ENCODE measurements around the gene MALSU1.

The MALSU1 gene

DNA sequence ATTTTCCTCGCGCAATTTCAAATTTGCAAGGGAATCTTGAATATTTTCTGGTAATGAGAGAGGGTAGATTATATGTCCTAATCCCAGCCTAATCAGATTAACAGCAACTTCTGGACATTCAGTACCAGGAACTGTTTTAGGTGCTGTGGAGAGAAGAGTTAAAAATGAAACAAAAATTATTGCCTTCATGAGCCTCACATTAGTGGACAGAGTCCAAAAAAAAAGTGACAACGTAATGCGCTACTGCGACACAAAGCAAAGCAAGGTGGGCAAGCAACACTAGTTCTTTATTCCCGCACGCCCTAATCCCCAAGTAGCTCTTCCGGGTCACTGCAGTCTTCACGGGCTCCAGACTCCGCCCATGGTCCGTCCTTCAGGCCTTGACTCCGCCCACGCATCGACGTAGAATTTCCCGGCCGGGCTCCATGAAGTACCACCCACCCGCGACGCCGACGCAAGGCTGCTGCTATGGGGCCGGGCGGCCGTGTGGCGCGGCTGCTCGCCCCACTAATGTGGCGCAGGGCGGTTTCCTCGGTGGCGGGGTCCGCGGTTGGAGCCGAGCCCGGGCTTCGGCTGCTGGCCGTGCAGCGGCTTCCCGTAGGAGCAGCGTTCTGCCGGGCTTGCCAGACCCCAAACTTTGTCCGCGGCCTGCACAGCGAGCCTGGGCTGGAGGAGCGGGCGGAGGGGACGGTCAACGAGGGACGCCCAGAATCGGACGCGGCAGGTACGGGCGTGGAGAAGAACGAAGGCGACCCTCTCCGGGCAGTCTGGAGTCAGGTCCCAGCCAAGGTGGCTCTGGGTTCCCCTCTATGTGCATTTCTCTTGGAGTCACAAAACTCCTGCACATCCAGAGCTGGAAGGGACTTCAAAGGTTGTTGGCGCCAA, at the start of gene MALSU1:
MALSU1 (plus strand) TSS at position 455 of the 885 bp plus-strand sequence; CDS start at position 469, 14 bp downstream.
- peak within 1 kb of the TSS; percentile 95 for H3K27ac ChIP-seq
- H3K9ac ChIP-seq (ENCODE audit: insufficient read length), result peak within 1 kb of the TSS; percentile 90

DNA sequence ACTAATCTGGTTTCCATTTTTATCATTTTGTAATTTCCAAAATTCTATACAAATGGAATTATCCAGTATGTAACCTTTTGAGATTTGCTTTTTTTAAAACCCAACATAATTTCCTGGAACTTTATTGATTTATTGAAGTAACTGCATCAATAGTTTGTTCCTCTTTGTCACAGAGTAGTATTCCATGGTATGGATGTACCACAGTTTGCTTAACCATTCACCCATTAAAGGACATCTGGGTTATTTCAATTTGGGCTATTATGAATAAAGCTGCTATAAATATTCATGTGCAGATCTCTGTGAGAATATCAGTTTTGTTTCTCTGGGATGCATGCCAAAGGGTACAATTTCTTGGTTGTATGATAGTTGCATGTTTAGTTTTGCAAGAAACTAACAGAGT, 49.7 kb upstream of the MALSU1 start:
- Histone ChIP-seq H3K27ac (no peak overlapping the region), H3K4me3 (no peak overlapping the region), H3K9ac (ENCODE audit: insufficient read length) (no peak overlapping the region), H3K36me3 (ENCODE audit: insufficient read depth, low read length) (no peaks in the 10 kb centered on the region), H3K9me3 (ENCODE audit: low read depth, low read length) (no peaks in the 10 kb centered on the region)
- TF ChIP-seq POLR2AphosphoS5 (IDR thresholded peaks at IDR 0.05; ENCODE audit: borderline replicate concordance, low read depth, low read length), result no peak
- TF ChIP-seq EZH2 (IDR thresholded peaks at IDR 0.05), result no peak
- TF ChIP-seq FOXP2 (optimal IDR thresholded peaks at IDR 0.05; ENCODE audit: control extremely low read depth, extremely low read length, insufficient read depth), result no peak
- no peak for DNase-seq (ENCODE audit: low read depth, low spot score)

More for the DNA sequence above, at the start of gene MALSU1:
- TF ChIP-seq FOXP2 (optimal IDR thresholded peaks at IDR 0.05; ENCODE audit: control extremely low read depth, extremely low read length, insufficient read depth) (peak; percentile 62), EZH2 (IDR thresholded peaks at IDR 0.05) (no peak), POLR2AphosphoS5 (IDR thresholded peaks at IDR 0.05; ENCODE audit: borderline replicate concordance, low read depth, low read length) (peak; percentile 96)
- DNase-seq (ENCODE audit: low read depth, low spot score), result peak; percentile 89
- no peaks in the 10 kb centered on the region for H3K9me3 ChIP-seq (ENCODE audit: low read depth, low read length)
- peaks cover 31% of the 10 kb centered on the region for H3K36me3 ChIP-seq (ENCODE audit: insufficient read depth, low read length)
- H3K4me3 ChIP-seq, result peak within 1 kb of the TSS; percentile 92

DNA sequence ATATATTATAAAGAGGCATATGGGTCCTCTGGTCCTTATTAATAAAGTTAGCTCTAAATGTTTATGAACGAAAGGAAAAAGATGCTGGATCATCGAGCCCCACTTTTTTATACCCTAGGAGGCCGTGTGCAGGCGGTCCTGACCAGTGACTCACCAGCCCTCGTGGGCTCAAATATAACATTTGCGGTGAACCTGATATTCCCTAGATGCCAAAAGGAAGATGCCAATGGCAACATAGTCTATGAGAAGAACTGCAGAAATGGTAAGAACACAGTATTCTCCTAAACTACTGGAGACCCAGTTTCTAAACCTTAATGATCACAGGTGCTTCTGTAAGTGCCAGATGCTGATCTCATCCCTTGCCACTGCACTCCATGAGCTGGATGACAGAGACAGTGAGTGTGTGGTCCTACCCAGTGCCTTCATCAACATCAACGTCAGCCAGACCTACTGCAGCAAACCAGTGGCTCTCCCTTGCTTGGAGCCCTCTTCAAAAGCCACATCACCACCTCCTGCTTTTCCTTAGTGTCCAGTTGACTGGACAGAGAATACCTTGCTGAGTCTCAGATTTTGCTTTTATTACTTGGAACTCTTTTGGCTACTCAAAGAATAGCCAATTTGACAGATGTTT, 45.0 kb upstream of the MALSU1 start:
- Histone ChIP-seq H3K9me3 (ENCODE audit: low read depth, low read length) (no peaks in the 10 kb centered on the region), H3K36me3 (ENCODE audit: insufficient read depth, low read length) (no peaks in the 10 kb centered on the region), H3K27ac (no peak overlapping the region), H3K4me3 (no peak overlapping the region), H3K9ac (ENCODE audit: insufficient read length) (no peak overlapping the region)
- TF ChIP-seq POLR2AphosphoS5 (IDR thresholded peaks at IDR 0.05; ENCODE audit: borderline replicate concordance, low read depth, low read length), result no peak
- TF ChIP-seq FOXP2 (optimal IDR thresholded peaks at IDR 0.05; ENCODE audit: control extremely low read depth, extremely low read length, insufficient read depth), result no peak
- no peak for DNase-seq (ENCODE audit: low read depth, low spot score)

DNA sequence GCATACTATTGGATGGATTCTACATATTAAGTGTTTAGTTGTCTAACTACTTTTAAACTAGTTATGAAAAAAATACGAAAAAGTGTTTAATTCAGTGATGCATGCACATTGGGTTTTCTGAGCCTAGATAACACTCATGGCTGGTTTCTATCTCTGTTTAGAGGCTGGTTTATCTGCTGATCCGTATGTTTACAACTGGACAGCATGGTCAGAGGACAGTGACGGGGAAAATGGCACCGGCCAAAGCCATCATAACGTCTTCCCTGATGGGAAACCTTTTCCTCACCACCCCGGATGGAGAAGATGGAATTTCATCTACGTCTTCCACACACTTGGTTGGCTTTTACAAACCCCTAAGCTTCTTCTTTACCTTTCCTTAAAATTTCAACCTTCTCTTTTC, 42.4 kb upstream of the MALSU1 start:
- Histone ChIP-seq H3K36me3 (ENCODE audit: insufficient read depth, low read length) (no peaks in the 10 kb centered on the region), H3K9ac (ENCODE audit: insufficient read length) (no peak overlapping the region), H3K27ac (no peak overlapping the region), H3K4me3 (no peak overlapping the region), H3K9me3 (ENCODE audit: low read depth, low read length) (no peaks in the 10 kb centered on the region)
- TF ChIP-seq FOXP2 (optimal IDR thresholded peaks at IDR 0.05; ENCODE audit: control extremely low read depth, extremely low read length, insufficient read depth), result no peak
- no peak for TF ChIP-seq POLR2AphosphoS5 (IDR thresholded peaks at IDR 0.05; ENCODE audit: borderline replicate concordance, low read depth, low read length)
- TF ChIP-seq EZH2 (IDR thresholded peaks at IDR 0.05), result no peak
- DNase-seq (ENCODE audit: low read depth, low spot score), result no peak

DNA sequence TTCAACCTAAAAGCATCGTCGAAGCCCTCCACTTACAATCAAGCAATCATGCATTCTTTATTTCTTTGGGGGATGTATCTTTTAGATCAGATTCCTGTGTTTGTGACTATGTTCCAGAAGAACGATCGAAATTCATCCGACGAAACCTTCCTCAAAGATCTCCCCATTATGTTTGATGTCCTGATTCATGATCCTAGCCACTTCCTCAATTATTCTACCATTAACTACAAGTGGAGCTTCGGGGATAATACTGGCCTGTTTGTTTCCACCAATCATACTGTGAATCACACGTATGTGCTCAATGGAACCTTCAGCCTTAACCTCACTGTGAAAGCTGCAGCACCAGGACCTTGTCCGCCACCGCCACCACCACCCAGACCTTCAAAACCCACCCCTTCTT, 38.8 kb upstream of the MALSU1 start:
- H3K9ac ChIP-seq (ENCODE audit: insufficient read length), result no peak overlapping the region
- H3K36me3 ChIP-seq (ENCODE audit: insufficient read depth, low read length), result no peaks in the 10 kb centered on the region
- H3K27ac ChIP-seq, result no peak overlapping the region
- H3K4me3 ChIP-seq, result no peak overlapping the region
- TF ChIP-seq FOXP2 (optimal IDR thresholded peaks at IDR 0.05; ENCODE audit: control extremely low read depth, extremely low read length, insufficient read depth), result no peak
- TF ChIP-seq POLR2AphosphoS5 (IDR thresholded peaks at IDR 0.05; ENCODE audit: borderline replicate concordance, low read depth, low read length), result no peak
- TF ChIP-seq EZH2 (IDR thresholded peaks at IDR 0.05), result no peak
- DNase-seq (ENCODE audit: low read depth, low spot score), result no peak
- no peaks in the 10 kb centered on the region for H3K9me3 ChIP-seq (ENCODE audit: low read depth, low read length)

DNA sequence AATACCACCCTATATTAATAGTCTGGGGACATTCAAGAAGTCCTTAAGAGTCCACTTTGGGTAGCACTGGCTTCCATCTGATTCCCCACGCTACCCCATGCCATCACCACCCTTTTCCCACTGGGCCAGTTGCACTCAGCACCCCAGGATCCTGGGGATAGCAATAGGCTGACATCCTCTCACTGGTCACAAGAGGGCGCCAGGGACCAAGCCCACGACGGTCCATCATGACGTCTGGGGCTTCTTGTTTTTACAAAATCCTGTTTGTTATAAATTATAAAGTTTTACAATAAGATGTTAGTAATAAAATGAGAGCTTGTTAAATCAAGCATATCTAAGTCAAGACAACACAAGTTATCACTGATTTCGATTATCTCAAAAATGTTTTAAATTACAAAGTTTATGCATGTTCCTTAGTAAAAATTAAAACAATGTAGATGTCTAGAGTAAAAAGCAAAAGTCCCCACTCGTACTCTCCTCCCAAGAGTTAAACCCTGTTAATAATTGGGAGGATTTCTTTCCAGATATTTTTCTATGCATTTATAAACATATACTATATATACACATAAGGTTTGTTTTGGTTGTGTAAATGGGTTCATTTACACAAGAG, 37.2 kb upstream of the MALSU1 start:
- H3K9ac ChIP-seq (ENCODE audit: insufficient read length), result no peak overlapping the region
- H3K36me3 ChIP-seq (ENCODE audit: insufficient read depth, low read length), result no peaks in the 10 kb centered on the region
- H3K27ac ChIP-seq, result no peak overlapping the region
- H3K4me3 ChIP-seq, result no peak overlapping the region
- DNase-seq (ENCODE audit: low read depth, low spot score), result peak; percentile 20
- no peaks in the 10 kb centered on the region for H3K9me3 ChIP-seq (ENCODE audit: low read depth, low read length)
- TF ChIP-seq EZH2 (IDR thresholded peaks at IDR 0.05), result no peak
- no peak for TF ChIP-seq FOXP2 (optimal IDR thresholded peaks at IDR 0.05; ENCODE audit: control extremely low read depth, extremely low read length, insufficient read depth)
- no peak for TF ChIP-seq POLR2AphosphoS5 (IDR thresholded peaks at IDR 0.05; ENCODE audit: borderline replicate concordance, low read depth, low read length)

DNA sequence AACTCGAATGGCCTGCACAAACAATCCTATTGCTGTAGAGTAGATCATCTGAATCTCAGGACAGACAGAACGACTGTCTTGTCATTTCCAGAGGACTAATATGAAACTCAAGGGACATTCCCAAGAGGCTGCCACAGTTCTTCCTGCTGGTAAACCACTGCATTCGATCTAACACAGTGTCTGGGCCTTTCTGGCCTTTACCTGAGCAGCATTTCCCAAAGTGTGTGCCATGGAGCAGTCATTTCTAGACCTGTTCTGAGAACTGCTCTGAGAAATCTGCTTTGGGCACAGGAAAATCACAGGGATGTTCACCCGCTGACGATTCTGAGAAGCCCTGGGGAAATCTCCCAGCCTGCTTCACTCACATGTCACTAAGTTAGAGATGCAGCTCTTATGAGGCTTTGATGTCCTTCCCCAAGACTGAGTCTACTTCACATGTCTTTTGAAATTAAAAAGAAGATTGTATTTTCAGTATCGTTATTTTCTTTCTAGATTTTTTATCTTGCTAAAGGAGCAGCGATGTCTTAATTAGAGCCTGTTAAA, 34.2 kb upstream of the MALSU1 start:
- H3K9me3 ChIP-seq (ENCODE audit: low read depth, low read length), result no peaks in the 10 kb centered on the region
- no peak overlapping the region for H3K9ac ChIP-seq (ENCODE audit: insufficient read length)
- no peak for DNase-seq (ENCODE audit: low read depth, low spot score)
- TF ChIP-seq EZH2 (IDR thresholded peaks at IDR 0.05), result no peak
- TF ChIP-seq FOXP2 (optimal IDR thresholded peaks at IDR 0.05; ENCODE audit: control extremely low read depth, extremely low read length, insufficient read depth), result no peak
- TF ChIP-seq POLR2AphosphoS5 (IDR thresholded peaks at IDR 0.05; ENCODE audit: borderline replicate concordance, low read depth, low read length), result no peak
- H3K27ac ChIP-seq, result no peak overlapping the region
- no peak overlapping the region for H3K4me3 ChIP-seq
- no peaks in the 10 kb centered on the region for H3K36me3 ChIP-seq (ENCODE audit: insufficient read depth, low read length)

DNA sequence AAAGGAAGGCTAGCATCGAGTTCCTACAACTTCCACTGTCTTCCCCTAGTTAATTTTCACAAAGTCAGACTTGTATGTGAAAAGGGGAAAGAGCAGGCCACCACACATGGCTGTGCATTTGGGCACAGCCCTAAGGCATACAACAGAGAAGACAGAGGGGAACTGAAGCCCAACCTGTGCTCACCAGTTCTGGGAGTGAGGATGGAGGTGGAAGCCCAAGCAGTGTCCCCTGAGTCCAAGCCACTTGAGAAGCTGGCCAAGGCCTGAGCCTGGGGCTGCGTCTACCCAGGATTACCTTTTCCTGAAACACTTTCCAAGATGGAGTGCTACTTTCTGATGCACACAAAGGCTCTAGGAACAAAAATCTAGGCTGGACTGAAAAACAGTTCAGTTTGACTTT, 32.2 kb upstream of the MALSU1 start:
- Histone ChIP-seq H3K36me3 (ENCODE audit: insufficient read depth, low read length) (no peaks in the 10 kb centered on the region), H3K27ac (no peak overlapping the region), H3K4me3 (no peak overlapping the region), H3K9me3 (ENCODE audit: low read depth, low read length) (no peaks in the 10 kb centered on the region), H3K9ac (ENCODE audit: insufficient read length) (no peak overlapping the region)
- no peak for TF ChIP-seq FOXP2 (optimal IDR thresholded peaks at IDR 0.05; ENCODE audit: control extremely low read depth, extremely low read length, insufficient read depth)
- TF ChIP-seq EZH2 (IDR thresholded peaks at IDR 0.05), result no peak
- TF ChIP-seq POLR2AphosphoS5 (IDR thresholded peaks at IDR 0.05; ENCODE audit: borderline replicate concordance, low read depth, low read length), result no peak
- DNase-seq (ENCODE audit: low read depth, low spot score), result no peak

Data from SK-N-MC (cell line).